Occipital lobe (tissue), 2 donors: ENCODE measurements around the gene RNU6-9. TPM values are rescaled to one million over a fixed set of nuclear protein-coding genes. Genes with fewer than 3 reads are reported as not detected.
A peak's percentile ranks its signal among the peaks of the same experiment; 100 is the strongest.
"Not testable (repeated sequence)": the region's sequence is repeated elsewhere in the genome, so short reads cannot be mapped to it uniquely, and the experiment has no call there.

ENCODE experiments used
- DNase-seq: peaks from one replicate; lab custom pipeline; 2025; lab: John Stamatoyannopoulos, UW
- total RNA-seq: library from RNA; depleted of rRNA; stranded (reverse); fragments of >200 nt; gene quantifications from one replicate; pipeline ENCODE4 v1.2.3, GENCODE V29; 2014

Gene RNU6-9
- not detected for total RNA-seq

GRCh38 chr19:892894-893689 lies at the start of gene RNU6-9, which contains the start of gene MED16:
RNU6-9 (plus strand) TSS chr19:893484.
MED16 (minus strand) TSS chr19:893187; CDS start chr19:891131, 2,056 bp downstream.
- peak; percentile 78 for DNase-seq

DNA sequence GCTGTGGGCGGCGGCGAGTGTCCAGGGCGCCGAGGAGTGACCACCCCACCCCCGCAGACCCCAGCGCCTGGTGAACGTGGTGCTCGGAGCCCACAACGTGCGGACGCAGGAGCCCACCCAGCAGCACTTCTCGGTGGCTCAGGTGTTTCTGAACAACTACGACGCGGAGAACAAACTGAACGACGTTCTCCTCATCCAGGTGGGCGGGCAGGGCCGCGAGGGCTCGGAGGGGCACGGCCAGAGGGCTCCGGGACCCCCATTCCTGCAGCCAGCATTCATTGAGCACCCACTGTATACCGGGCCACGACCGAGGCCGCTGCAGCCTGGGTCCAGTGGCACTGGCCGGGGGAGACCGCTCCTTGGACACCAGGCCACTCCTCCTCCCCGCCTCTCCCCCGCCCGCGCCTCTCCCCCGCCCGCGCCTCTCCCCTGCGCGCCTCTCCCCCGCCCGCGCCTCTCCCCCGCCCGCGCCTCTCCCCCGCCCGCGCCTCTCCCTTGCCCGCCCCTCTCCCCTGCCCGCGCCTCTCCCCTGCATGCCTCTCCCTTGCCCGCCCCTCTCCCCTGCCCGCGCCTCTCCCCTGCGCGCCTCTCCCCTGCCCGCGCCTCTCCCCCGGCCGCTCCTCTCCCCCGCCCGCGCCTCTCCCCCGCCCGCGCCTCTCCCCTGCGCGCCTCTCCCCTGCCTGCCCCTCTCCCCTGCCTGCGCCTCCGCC lies 49.3 kb upstream of the RNU6-9 start:
- no peak for DNase-seq

- DNase-seq = no peak
Measured at GRCh38 chr19:844546-844971, 48.7 kb upstream of the RNU6-9 start.

- no peak for DNase-seq
Measured at GRCh38 chr19:845707-846521, 47.4 kb upstream of the RNU6-9 start.

- no peak for DNase-seq
Measured at GRCh38 chr19:848386-848921, 44.8 kb upstream of the RNU6-9 start.

DNA sequence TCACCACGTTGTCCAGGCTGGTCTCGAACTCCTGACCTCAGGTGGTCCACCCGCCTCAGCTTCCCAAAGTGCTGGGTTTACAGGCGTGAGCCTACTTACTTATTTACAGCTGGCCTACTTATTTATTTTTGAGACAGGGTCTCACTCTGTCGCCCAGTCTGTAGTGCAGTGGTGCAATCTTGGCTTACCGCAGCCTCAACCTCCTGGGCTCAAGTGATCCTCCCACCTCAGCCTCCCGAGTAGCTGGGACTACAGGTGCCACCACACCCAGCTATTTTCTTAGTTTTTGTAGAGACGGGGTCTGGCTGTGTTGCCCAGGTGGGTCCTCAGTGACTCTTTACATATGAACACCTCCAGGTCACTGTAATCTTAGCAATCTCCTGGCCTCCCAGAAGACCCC lies 44.1 kb upstream of the RNU6-9 start:
- DNase-seq = not testable (repeated sequence)

- no peak for DNase-seq
Measured at GRCh38 chr19:850221-850978, 42.9 kb upstream of the RNU6-9 start.

DNA sequence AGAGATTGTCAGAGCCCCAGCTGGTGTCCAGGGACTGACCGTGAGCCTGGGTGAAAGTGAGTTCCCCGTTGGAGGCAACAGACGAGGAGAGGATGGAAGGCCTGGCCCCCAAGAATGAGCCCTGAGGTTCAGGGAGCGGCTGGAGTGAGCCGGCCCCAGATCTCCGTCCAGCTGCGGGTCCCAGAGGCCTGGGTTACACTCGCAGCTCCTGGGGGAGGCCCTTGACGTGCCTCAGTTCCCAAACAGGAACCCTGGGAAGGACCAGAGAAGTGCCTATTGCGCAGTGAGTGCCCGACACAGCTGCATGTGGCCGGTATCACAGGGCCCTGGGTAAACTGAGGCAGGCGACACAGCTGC lies 42.3 kb upstream of the RNU6-9 start:
- no peak for DNase-seq

DNA sequence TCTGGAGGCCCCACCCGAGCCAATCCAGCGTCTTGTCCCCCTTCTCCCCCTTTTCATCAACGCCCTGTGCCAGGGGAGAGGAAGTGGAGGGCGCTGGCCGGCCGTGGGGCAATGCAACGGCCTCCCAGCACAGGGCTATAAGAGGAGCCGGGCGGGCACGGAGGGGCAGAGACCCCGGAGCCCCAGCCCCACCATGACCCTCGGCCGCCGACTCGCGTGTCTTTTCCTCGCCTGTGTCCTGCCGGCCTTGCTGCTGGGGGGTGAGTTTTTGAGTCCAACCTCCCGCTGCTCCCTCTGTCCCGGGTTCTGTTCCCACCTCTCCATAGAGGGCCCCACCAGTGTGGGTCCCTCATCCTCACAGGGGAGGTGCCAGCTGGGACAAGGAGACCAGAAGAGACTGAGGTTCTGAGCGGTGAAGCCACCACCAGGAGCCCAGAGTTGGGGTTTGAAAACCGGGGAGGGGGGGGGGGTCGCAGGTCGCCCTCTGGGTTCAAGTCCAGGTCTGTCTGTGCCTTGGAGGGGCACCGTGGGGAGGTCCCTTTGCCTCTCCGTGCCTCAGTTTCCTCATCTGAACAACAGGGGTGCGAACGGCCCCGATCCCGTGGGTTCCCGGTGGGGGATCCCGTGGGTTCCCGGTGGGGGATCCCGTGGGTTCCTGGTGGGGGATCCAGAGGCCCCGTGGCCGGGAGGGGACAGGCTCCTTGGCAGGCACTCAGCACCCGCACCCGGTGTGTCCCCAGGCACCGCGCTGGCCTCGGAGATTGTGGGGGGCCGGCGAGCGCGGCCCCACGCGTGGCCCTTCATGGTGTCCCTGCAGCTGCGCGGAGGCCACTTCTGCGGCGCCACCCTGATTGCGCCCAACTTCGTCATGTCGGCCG lies 40.9 kb upstream of the RNU6-9 start, which contains the start of gene ELANE:
ELANE (plus strand) TSS at position 168 of the 878 bp plus-strand sequence; CDS start at position 194, 26 bp downstream.
- DNase-seq = no peak

GRCh38 chr19:853014-853585 lies 40.2 kb upstream of the RNU6-9 start:
- no peak for DNase-seq

DNA sequence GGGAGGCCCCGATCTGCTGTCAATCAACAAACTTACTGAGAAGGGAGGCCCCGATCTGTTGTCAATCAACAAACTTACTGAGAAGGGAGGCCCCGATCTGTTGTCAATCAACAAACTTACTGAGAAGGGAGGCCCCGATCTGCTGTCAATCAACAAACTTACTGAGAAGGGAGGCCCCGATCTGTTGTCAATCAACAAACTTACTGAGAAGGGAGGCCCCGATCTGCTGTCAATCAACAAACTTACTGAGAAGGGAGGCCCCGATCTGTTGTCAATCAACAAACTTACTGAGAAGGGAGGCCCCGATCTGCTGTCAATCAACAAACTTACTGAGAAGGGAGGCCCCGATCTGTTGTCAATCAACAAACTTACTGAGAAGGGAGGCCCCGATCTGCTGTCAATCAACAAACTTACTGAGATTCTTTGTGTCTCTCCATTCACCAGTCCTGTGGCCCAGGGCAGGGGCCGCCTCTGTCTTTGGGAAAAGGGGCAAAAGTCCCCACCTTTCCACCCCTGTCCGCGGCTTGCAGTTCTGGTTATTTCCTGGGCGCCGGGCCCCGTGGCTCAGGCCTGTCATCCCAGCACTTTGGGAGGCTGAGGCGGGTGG lies 39.6 kb upstream of the RNU6-9 start:
- not testable (repeated sequence) for DNase-seq

DNA sequence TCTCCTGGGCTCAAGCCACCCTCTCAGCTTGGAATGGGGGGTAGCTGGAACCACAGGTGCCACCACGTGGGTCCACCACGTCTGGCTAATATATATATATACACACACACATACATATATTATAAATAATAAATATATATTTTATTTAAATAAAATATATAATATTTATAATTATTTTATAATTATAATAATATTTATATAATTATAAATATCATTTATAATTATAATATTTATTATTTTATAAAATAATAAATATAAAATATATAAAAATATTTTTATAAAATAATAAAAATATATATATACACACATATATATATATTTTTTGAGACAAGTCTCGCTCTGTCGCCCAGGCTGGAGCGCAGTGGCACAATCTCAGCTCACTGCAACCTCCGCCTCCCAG lies 38.7 kb upstream of the RNU6-9 start:
- DNase-seq = no peak

- DNase-seq = no peak
Measured at GRCh38 chr19:855142-855541, 38.1 kb upstream of the RNU6-9 start.

DNA sequence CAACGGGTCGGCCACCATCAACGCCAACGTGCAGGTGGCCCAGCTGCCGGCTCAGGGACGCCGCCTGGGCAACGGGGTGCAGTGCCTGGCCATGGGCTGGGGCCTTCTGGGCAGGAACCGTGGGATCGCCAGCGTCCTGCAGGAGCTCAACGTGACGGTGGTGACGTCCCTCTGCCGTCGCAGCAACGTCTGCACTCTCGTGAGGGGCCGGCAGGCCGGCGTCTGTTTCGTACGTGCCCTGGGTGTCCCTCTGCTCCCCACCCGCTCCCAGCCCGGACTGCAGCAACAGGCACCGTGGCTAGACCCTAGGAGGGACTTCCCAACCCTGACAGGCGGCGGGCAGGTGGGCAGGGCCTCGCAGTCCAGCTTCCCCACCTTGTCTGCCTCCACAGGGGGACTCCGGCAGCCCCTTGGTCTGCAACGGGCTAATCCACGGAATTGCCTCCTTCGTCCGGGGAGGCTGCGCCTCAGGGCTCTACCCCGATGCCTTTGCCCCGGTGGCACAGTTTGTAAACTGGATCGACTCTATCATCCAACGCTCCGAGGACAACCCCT lies 37.6 kb upstream of the RNU6-9 start:
- no peak for DNase-seq

GRCh38 chr19:858284-858683 lies 35.0 kb upstream of the RNU6-9 start:
- DNase-seq = no peak

DNA sequence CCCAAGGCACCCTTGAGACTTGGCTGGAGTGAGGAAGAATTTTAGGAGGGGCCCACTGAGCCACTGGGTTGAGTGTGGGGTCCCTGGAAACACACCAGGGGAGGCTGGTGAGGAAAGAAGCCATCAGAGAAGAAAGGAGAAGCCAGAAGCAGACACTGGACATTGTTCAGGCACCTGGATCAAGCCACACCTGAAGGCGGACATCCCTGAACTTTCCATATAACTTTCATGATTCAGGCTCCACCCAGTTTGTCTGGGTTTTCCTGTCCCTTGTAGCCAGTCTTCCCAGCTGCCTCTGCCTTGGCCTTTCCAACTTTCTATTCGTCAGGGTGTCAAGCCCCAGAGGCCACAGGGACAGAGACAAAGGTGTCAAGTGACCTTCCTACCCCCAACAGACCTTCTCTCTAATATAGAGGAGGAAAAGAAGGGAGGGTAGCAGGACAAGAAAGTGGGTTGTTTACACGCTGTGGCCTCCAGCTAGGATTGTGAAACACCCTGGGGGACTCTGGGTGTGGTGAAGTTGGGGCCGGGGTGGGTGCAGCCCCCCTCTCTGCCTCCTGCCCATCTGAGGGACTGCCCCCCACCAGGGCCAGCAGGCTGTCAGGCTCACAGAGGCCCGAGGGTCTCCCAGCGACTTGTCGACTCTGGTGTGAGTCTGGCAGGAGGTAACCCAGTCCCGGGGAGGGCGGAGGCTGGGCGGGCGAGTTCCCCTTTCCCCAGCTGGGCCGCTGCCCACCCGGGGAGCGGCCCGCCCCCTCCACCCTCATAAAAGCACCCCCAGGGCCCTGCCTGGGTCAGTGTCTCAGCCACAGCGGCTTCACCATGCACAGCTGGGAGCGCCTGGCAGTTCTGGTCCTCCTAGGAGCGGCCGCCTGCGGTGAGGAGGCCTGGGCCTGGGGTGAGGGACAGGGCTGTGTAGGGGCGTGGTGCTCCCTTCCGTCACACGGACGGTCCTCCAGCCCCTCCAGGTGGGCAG lies 34.1 kb upstream of the RNU6-9 start, which contains the start of gene CFD:
CFD (plus strand) TSS at position 797 of the 976 bp plus-strand sequence; CDS start at position 823, 26 bp downstream.
- no peak for DNase-seq

- no peak for DNase-seq
Measured at GRCh38 chr19:861141-861755, 32.0 kb upstream of the RNU6-9 start.
